ENCODE data around the gene PBRM1.

PBRM1 gene

DNA sequence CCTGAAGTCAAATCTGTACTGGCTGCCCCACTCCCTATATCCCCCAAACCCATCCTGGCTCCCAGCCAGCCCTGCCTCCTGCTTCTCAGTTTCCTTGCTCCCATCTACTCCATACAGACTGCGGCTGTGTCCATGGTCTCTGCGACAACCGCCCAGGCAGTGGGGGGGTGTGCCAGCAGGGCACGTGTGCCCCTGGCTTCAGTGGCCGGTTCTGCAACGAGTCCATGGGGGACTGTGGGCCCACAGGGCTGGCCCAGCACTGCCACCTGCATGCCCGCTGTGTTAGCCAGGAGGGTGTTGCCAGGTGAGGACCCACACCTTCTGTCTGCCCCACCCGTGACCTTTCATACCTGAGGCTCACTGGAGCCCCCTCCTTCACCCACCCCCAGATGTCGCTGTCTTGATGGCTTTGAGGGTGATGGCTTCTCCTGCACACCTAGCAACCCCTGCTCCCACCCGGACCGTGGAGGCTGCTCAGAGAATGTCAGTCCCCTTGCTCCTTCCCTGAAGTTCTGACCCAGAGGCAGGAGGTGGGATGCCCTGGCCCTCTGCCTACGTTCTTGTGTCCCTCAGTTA, 175.9 kb downstream of the PBRM1 start:
- Mint-ChIP-seq H3K4me3 (no peak overlapping the region), H3K9me3 (no peaks in the 10 kb centered on the region), H3K27me3 (no peaks in the 10 kb centered on the region), H3K36me3 (no peaks in the 10 kb centered on the region), H3K27ac (no peak overlapping the region), H3K4me1 (no peaks in the 10 kb centered on the region)

DNA sequence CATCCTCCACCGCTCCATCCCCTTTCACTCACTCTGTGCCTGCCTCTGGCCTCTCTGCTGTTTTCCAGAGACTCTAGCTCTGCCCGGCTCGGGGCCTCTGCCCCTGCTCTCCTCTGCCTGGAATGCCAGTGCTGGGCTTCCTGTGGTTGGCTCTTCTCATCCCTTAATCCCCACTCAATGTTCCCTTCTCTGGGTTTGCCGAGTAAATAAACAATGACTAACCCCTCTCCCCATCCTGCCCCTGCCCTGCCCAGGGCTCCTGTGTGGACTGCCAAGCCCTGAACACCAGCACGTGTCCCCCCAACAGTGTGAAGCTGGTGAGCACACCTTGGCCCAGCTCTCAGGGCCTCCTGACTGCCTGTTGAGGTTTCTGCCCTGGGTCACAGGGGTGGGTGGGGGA, 178.4 kb downstream of the PBRM1 start:
- Mint-ChIP-seq H3K4me3 (no peak overlapping the region), H3K36me3 (no peaks in the 10 kb centered on the region), H3K27ac (no peak overlapping the region), H3K4me1 (no peaks in the 10 kb centered on the region), H3K9me3 (no peaks in the 10 kb centered on the region), H3K27me3 (no peaks in the 10 kb centered on the region)

DNA sequence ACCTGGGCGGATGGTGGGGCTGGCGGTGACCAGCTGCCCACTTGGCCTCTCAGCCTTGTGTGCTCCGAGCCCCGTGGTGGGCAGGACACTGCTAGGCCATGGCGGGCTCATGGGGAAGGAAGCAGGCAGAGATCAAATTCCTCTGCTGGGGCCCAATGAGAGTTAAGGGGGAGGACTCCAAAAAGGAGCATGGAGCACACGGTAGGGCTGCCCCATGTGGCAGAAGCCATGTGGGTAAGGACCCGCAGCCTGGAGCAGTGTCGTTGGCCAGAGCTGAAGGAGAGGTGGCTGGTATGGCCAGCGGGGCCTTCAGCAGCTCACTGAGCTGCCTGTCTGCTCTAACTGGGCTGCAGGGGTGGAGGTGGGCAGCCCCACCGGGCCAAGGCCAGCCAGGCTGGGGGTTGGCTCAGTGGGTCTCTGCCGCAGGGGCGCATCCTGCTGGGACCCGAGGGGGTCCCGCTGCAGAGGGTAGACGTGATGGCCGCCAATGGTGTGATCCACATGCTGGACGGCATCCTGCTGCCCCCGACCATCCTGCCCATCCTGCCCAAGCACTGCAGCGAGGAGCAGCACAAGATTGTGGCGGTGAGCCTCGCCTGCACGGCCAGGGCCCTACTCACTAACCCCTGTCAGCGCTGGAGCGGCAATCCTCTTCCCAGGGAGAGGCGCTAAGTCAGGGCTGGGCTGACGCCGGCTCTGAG, 179.3 kb downstream of the PBRM1 start:
- no peak overlapping the region for H3K4me3 Mint-ChIP-seq
- H3K36me3 Mint-ChIP-seq, result no peaks in the 10 kb centered on the region
- no peak overlapping the region for H3K27ac Mint-ChIP-seq
- H3K9me3 Mint-ChIP-seq, result no peaks in the 10 kb centered on the region
- no peaks in the 10 kb centered on the region for H3K27me3 Mint-ChIP-seq
- no peaks in the 10 kb centered on the region for H3K4me1 Mint-ChIP-seq

DNA sequence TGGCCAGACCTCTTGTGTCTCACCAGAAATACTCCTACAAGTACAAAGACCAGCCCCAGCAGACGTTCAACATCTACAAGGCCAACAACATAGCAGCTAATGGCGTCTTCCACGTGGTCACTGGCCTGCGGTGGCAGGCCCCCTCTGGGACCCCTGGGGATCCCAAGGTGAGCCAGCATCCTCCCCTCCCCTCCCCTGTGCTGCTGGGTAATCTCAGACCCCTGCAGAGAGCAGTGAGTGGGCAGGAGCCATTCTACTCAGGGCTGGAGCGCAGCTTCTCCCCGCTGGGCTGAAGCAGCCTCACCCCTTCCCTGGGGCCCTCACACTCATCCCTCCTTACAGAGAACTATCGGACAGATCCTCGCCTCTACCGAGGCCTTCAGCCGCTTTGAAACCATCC, 180.7 kb downstream of the PBRM1 start:
- Mint-ChIP-seq H3K36me3 (no peaks in the 10 kb centered on the region), H3K4me1 (no peaks in the 10 kb centered on the region), H3K9me3 (no peaks in the 10 kb centered on the region)

DNA sequence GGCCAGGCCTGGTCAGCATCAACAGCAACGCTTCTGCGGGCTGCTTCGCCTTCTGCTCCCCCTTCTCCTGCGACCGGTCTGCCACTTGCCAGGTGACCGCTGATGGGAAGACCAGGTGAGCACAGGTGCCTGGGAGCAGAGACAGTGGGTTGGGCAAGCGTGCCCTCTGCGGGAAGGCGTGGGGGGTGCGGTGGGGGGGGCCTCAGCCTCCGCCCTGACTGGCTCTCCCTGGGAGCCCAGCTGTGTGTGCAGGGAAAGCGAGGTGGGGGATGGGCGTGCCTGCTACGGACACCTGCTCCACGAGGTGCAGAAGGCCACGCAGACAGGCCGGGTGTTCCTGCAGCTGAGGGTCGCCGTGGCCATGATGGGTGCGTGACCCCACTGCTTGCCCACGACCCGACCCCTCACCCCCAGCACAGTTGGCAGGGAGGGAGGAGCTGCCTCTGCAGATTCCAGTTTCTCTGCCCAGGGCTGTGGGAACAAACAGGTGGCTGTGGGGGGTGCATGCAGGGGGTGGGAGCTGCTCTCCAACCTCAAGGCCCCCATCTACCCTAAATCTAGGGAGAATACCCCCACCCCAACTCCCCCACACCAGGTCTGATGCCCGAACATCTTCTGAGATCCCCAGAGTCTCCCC, 181.8 kb downstream of the PBRM1 start:
- Mint-ChIP-seq H3K27ac (no peak overlapping the region), H3K4me1 (no peaks in the 10 kb centered on the region), H3K27me3 (no peaks in the 10 kb centered on the region), H3K36me3 (no peaks in the 10 kb centered on the region), H3K9me3 (no peaks in the 10 kb centered on the region), H3K4me3 (no peak overlapping the region)

More for the DNA sequence above, 180.7 kb downstream of the PBRM1 start:
- Mint-ChIP-seq H3K27ac (no peak overlapping the region), H3K27me3 (no peaks in the 10 kb centered on the region), H3K4me3 (no peak overlapping the region)

DNA sequence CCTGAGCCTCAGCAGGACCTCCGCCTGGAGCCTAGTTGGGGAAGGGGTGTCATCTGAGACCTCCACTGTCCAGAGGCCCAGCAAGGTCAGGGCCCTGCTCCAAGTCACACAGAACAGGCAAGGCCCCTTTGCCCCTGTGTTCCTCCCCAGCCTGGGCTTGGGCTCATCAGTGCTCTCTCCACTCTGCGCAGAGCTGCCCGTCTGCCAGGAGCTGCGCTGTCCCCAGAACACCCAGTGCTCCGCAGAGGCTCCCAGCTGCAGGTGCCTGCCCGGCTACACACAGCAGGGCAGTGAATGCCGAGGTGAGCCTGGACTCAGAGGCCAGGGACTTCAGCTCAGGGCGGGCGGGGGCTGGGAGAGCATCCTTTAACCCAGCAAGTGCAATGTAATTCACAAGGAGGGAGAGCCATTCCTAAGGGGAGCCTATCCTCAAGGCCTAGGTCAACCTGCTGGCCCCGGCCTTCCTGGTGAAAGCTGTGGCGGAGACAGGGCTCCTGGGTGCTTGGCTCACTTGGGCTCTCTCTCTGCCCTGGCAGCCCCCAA, 182.8 kb downstream of the PBRM1 start:
- Mint-ChIP-seq H3K27ac (no peak overlapping the region), H3K27me3 (no peaks in the 10 kb centered on the region), H3K9me3 (no peaks in the 10 kb centered on the region), H3K36me3 (no peaks in the 10 kb centered on the region), H3K4me1 (no peaks in the 10 kb centered on the region), H3K4me3 (no peak overlapping the region)

DNA sequence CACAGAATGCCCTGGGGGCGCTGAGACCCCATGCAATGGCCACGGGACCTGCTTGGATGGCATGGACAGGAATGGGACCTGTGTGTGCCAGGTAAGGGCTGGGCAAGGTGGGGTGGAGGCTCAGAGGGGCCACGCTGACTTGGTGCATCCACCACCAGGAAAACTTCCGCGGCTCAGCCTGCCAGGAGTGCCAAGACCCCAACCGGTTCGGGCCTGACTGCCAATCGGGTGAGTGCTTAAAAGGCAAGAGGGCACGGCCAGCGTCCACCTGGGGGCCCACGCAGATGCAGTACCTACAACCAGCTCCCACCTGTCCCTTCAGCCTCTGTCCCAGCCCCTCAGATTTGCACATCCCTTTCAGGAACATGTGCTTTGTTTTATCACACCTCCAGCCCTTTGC, 183.7 kb downstream of the PBRM1 start:
- no peaks in the 10 kb centered on the region for H3K9me3 Mint-ChIP-seq
- H3K27ac Mint-ChIP-seq, result no peak overlapping the region
- no peaks in the 10 kb centered on the region for H3K4me1 Mint-ChIP-seq
- no peaks in the 10 kb centered on the region for H3K36me3 Mint-ChIP-seq
- H3K27me3 Mint-ChIP-seq, result no peaks in the 10 kb centered on the region
- no peak overlapping the region for H3K4me3 Mint-ChIP-seq

DNA sequence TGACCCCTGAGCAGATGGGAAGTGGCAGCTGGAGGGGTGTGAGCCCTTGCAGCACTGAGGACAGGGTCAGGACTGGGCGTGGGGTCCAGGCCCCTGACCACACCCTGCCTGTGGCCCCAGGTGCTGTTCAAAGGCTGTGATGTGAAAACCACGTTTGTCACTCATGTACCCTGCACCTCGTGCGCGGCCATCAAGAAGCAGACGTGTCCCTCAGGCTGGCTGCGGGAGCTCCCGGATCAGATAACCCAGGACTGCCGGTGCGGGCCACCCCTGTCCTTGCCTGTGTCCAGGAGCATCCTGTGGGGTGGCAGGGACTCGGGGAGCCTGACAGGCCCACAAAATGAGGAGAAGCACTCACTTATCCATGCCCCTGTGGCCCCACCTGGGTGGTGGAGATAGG, 184.7 kb downstream of the PBRM1 start:
- Mint-ChIP-seq H3K27ac (no peak overlapping the region), H3K27me3 (no peaks in the 10 kb centered on the region), H3K4me3 (no peak overlapping the region), H3K9me3 (no peaks in the 10 kb centered on the region), H3K36me3 (no peaks in the 10 kb centered on the region), H3K4me1 (no peaks in the 10 kb centered on the region)

DNA sequence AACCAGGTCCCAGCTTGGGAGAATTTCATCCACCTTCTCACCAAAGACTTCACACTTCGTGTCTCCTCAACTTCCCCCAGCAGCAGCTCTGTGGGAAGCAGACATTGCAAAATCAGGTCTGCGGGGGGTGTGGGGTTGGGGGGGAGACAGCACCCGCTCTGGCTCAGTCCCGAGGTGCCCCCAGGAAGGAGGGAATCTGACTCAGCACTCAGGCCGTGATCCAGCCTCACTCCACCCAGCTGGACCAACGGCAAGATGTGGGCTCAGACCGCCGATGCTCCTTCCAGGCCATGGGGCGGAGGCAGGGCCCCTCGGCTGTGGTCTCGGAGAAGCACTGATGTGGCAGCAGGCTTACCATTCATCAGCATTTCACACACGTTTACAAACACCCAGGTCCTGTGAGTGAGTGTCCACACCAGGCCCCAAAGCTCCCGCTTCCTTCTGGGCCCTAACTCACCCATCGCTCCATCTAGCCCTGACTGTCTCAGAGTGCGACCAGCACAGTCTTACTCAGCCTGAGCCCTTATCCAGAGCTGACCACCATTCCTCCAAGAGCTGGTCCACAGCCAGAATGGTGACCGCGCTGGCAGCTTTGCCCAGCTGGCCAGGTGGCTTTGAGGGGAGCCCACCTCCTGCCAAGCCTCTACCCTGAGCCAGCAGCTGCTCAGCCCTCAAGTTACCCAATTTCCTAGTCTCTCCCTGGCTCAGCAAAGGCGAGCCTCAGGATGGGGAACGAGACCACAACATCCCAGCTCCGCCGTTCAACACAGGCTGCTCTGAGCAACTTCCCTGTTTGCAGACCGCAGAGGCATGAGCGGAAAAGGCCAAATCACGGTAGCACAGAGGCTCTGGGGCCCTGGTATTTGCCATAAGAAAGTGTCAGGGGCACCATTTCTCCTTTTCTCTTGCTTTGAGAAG, 187.3 kb downstream of the PBRM1 start:
- H3K4me3 Mint-ChIP-seq, result no peak overlapping the region
- H3K27ac Mint-ChIP-seq, result no peak overlapping the region
- no peaks in the 10 kb centered on the region for H3K27me3 Mint-ChIP-seq
- no peaks in the 10 kb centered on the region for H3K9me3 Mint-ChIP-seq
- H3K36me3 Mint-ChIP-seq, result no peaks in the 10 kb centered on the region
- no peaks in the 10 kb centered on the region for H3K4me1 Mint-ChIP-seq

DNA sequence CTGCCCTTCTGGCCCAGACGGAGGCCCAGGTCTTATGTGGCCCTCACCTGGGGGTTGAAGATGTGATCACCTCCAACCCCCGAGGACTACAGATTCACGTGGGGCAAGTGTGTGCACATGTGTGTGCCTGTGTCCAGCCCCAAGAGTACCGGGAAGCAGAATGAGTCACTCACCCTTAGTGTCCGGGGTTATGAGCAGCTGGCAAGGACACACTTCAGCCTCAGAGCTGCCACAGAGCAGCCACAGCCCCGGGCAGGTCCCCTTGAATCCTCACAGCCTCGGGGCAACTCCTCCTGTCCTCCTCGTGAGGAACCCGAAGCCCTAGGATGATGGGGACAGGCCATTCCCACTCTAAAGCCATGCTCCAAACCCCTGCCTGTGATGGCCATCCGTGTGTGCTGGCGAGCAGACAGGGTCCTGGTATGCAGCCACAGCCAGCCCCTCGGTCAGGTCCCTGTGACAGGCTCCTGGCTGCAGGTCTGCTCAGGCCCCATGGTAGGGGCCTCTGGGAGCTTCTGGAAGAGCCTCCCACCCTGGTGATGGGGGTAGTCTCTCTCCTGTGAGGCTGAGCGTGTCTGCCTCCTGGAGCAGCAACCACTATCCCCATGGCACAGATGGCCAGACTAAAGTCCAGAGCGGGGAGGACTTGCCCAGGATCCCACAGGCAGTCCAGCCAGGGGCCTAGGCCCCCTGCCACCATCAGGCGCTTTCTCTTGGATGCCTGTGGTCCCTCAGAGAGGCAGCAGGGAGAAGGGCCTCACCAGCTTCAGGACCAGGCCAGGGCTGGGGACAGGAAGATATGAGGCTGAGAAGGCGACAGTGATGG, 189.7 kb downstream of the PBRM1 start:
- Mint-ChIP-seq H3K9me3 (no peaks in the 10 kb centered on the region), H3K4me3 (no peak overlapping the region), H3K4me1 (no peaks in the 10 kb centered on the region), H3K36me3 (no peaks in the 10 kb centered on the region), H3K27me3 (no peaks in the 10 kb centered on the region), H3K27ac (no peak overlapping the region)

All from activated naive CD4-positive, alpha-beta T cell treated with anti-CD3 and anti-CD28 coated beads, Interleukin-2, amount 50 U/mL, for 24 hours (primary cell).